HEK293T (cell line): Measurements from ENCODE around the gene ALG8.

Source experiments
- CTCF ChIA-PET: fragments of 350-600 bp; formaldehyde crosslinking; extraction: SDS; loops from one replicate; lab custom pipeline; 2021; ENCODE audit warnings: antibody characterized with exemption, inconsistent platforms; lab: Yijun Ruan, JAX
- POLR2A ChIA-PET: fragments of 350-600 bp; formaldehyde crosslinking; extraction: SDS; loops from one replicate; lab custom pipeline; 2020; ENCODE audit warnings: antibody characterized with exemption, inconsistent platforms; lab: Yijun Ruan, JAX
- DNase-seq: peaks from one replicate; pipeline ENCODE4 v3.0.0; 2012; ENCODE audit warnings: mixed read lengths; ENCODE audit errors: extremely low spot score
- ARNT ChIP-seq: fragments of 450-650 bp; IDR thresholded peaks from 2 replicates; pipeline ENCODE4 v1.6.1; 2017; ENCODE audit warnings: mild to moderate bottlenecking
- BHLHE40 ChIP-seq: fragments of 450-650 bp; IDR thresholded peaks from 2 replicates; pipeline ENCODE4 v1.6.1; 2016; ENCODE audit warnings: mild to moderate bottlenecking, moderate library complexity, borderline replicate concordance
- CTBP1 ChIP-seq: fragments of 450-650 bp; IDR thresholded peaks from 2 replicates; pipeline ENCODE4 v1.6.1; 2016; ENCODE audit warnings: borderline replicate concordance
- ELF4 ChIP-seq: fragments of 450-650 bp; IDR thresholded peaks from 2 replicates; pipeline ENCODE4 v1.6.1; 2017; ENCODE audit warnings: antibody characterized with exemption
- FOXA1 ChIP-seq: fragments of 450-650 bp; IDR thresholded peaks from 2 replicates; pipeline ENCODE4 v1.6.1; 2016; ENCODE audit warnings: mild to moderate bottlenecking
- FOXK2 ChIP-seq: fragments of 450-650 bp; IDR thresholded peaks from 2 replicates; pipeline ENCODE4 v1.6.1; 2016; ENCODE audit warnings: mild to moderate bottlenecking
- FOXM1 ChIP-seq: fragments of 450-650 bp; IDR thresholded peaks from 2 replicates; pipeline ENCODE4 v1.6.1; 2017; ENCODE audit warnings: mild to moderate bottlenecking, borderline replicate concordance
- HDGF ChIP-seq: fragments of 450-650 bp; IDR thresholded peaks from 2 replicates; pipeline ENCODE4 v1.6.1; 2017; ENCODE audit warnings: antibody characterized with exemption, borderline replicate concordance
- L3MBTL2 ChIP-seq: fragments of 450-650 bp; conservative IDR thresholded peaks from 2 replicates; pipeline ENCODE4 v1.6.1; 2016; ENCODE audit warnings: mild to moderate bottlenecking
- LEF1 ChIP-seq: fragments of 450-650 bp; IDR thresholded peaks from 2 replicates; pipeline ENCODE4 v1.6.1; 2017; ENCODE audit warnings: mild to moderate bottlenecking, borderline replicate concordance
- NFRKB ChIP-seq: fragments of 450-650 bp; IDR thresholded peaks from 2 replicates; pipeline ENCODE4 v1.6.1; 2016; ENCODE audit warnings: mild to moderate bottlenecking, moderate library complexity
- SP1 ChIP-seq: fragments of 450-650 bp; IDR thresholded peaks from 2 replicates; pipeline ENCODE4 v1.6.1; 2017
- SUZ12 ChIP-seq: fragments of 450-650 bp; IDR thresholded peaks from 2 replicates; pipeline ENCODE4 v1.6.1; 2016; ENCODE audit warnings: mild to moderate bottlenecking
- TARDBP ChIP-seq: fragments of 450-650 bp; IDR thresholded peaks from 2 replicates; pipeline ENCODE4 v1.6.1; 2016
- ZNF384 ChIP-seq: fragments of 450-650 bp; IDR thresholded peaks from 2 replicates; pipeline ENCODE4 v1.6.1; 2016
- TF ChIP-seq, protein P1 (sequence below): fragments of 450-650 bp; IDR thresholded peaks from 2 replicates; pipeline ENCODE4 v1.6.1; 2016

The ALG8 gene

DNA sequence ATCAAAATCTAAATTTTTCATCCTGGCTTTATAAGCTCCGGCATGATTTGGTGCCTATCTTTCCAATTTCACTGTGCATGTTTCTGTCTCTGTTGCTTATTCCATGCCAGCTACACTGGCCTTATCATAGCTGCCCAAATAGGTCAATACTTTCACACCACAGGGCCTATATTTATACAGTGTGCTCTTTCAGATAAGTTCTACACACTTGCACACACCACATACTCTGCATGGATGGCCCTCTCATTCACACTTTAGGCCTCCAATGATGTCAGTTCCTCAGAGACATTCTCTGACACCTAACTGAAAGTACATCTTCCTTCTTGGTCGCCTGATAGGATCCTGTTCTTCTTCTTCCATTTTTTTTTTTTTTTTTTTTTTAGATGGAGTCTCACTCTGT, 7.0 kb downstream of the ALG8 start:
- TF ChIP-seq FOXM1 (no peak), FOXA1 (no peak), SP1 (no peak), BHLHE40 (no peak), CTBP1 (no peak), LEF1 (no peak), SUZ12 (no peak), FOXK2 (no peak), NFRKB (no peak), L3MBTL2 (no peak), ZNF384 (no peak), ELF4 (no peak), HDGF (no peak), ARNT (no peak), TARDBP (no peak)
- TF ChIP-seq, protein P1, sequence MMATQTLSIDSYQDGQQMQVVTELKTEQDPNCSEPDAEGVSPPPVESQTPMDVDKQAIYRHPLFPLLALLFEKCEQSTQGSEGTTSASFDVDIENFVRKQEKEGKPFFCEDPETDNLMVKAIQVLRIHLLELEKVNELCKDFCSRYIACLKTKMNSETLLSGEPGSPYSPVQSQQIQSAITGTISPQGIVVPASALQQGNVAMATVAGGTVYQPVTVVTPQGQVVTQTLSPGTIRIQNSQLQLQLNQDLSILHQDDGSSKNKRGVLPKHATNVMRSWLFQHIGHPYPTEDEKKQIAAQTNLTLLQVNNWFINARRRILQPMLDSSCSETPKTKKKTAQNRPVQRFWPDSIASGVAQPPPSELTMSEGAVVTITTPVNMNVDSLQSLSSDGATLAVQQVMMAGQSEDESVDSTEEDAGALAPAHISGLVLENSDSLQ, result no peak
- no peak for DNase-seq
- POLR2A ChIA-PET, result no interaction called here
- CTCF ChIA-PET, result no interaction called here

DNA sequence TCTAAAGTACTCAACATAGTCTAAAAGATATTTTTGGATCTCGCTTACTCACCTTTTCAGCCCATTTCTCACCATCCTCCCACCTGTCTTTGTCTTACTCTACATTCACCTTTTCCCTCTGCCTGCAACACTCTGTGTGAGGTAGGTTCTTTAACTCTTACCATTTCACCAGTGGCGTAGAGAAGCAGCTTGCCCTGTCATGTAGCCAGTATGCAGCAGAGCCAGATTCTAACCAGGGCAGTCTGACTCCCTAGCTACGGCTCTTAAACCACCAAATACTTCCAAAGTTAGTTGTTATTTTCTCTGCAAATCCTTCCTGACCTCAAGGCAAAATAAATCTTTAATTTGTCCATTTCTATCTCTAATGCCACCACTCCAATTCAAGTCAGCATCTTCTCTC, 7.5 kb downstream of the ALG8 start:
- no peak for TF ChIP-seq HDGF
- TF ChIP-seq FOXM1, result no peak
- no peak for DNase-seq
- POLR2A ChIA-PET, result interaction anchor here (2.7 kb wide), 1 partner anchor 7 kb away, joined by 11 read pairs; the partner anchor contains the start of gene ALG8
- CTCF ChIA-PET, result interaction anchor here (0.6 kb wide), 1 partner anchor 288 kb away, joined by 5 read pairs; no protein-coding TSS in a partner anchor

DNA sequence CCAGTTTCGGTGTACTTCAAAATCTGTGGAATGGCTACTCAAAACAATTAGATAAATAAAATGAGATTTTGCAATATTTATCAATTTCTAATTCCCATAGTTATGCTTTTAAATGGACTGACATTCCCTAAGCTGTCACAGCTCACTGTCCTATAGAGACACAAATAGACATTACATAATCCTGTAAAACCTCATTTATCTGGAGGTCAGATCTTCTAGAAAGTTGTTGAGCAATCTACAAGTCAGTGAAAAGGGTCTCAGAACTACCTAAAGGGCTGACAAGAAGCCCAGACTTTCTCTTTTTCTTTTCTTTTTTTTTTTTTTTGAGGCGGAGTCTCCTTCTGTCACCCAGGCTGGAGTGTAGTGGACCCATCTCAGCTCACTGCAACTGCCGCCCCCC, 12.0 kb downstream of the ALG8 start:
- CTCF ChIA-PET, result no interaction called here
- no peak for DNase-seq
- POLR2A ChIA-PET, result no interaction called here
- TF ChIP-seq FOXK2, result no peak

DNA sequence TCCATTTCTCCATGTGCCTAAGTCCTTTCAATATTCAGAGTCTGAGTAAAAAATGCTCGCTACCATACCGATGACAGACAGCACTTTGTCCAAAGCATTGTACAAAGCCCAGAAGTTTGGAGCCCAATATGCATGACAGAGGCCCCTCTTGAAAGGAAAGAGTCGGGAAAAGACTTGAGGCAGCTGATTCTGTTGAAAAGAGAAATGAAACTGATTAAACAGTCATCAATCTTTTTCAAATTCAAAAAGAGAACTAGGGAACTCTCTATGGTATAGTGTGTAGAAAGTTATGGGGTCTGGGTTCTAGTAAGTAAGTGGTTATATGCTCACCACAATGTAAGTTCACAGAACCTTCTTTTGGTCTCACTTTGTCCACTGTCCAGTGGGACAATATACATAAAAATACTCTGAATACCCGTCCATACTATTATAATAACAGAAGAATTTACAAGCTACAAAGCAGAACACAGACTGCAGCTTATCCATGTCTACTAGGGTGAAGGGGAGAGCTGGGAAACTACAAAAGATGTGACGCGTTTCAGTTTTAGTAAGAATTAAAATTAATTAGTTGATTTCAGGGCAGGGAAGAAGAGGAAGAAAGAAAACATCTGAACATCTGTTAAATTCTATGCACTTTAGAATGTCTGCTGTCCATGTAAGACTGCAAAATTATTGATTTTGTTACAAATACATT, 26.7 kb downstream of the ALG8 start:
- no peak for DNase-seq
- ChIA-PET POLR2A (no interaction called here), CTCF (no interaction called here)
- TF ChIP-seq ELF4 (no peak), SP1 (no peak), SUZ12 (no peak), L3MBTL2 (no peak), TARDBP (no peak), FOXK2 (no peak), FOXA1 (no peak), HDGF (no peak), ARNT (no peak), FOXM1 (no peak), BHLHE40 (no peak), ZNF384 (no peak), NFRKB (no peak), LEF1 (no peak), CTBP1 (no peak)
- TF ChIP-seq, protein P1, result no peak

DNA sequence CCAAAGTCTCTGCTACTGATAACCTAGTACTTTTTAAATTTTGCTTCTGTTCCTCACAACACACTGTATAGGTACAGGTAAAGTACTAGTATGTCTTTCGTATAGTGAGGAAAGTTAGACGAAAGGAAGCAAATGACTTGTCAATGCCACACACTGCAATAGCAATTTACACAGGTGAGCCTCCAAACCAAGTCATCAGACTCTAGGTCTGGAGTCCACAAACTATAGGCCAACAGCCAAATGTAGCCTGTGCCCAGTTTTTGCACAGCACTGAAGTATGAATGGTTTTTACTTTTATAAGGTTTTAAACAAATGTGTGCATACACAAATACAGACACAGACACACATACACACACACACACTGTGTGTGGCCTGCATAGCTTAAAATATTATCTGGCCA, 28.1 kb downstream of the ALG8 start:
- DNase-seq, result no peak
- ChIA-PET POLR2A (no interaction called here), CTCF (no interaction called here)
- TF ChIP-seq SP1, result no peak
- no peak for TF ChIP-seq ZNF384
- no peak for TF ChIP-seq FOXK2

DNA sequence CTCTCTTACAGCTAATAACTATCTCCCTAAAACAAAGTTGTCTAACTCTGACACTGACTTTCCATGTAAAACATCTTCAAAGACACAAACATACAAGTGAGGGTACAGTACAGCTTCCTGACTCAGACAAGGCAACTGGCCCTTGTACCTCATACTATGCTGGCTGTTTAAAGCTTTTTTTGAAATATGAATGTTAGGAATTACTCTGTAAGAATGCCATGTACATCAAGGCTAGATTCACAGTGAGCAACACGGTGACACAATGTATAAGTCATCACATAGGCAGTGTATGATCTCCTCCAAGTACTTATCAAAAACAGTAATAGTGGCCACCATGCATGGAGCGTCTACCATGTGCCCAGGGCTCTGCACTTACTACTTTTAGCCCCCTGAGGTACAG, 28.6 kb downstream of the ALG8 start:
- no peak for TF ChIP-seq BHLHE40
- TF ChIP-seq ZNF384, result no peak
- CTCF ChIA-PET, result no interaction called here
- POLR2A ChIA-PET, result no interaction called here
- DNase-seq, result no peak

DNA sequence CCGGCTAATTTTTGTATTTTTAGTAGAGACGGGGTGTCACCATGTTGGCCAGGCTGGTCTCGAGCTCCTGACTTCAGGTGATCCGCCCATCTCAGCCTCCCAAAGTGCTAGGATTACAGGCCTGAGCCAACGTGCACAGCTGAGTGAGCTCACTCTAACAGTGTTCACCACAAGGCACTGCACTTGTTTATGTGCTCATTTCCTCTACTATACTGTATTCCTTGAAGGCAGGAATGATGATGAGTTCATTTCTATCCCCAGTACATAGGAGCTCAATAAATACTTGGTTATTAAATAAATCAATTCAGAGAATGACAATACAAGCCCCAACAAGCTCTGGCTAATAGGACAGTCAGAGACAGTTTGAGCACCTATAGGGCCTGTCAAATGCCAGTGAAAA, 29.1 kb downstream of the ALG8 start:
- ChIA-PET POLR2A (no interaction called here), CTCF (no interaction called here)
- DNase-seq, result no peak
- TF ChIP-seq NFRKB, result no peak
- TF ChIP-seq L3MBTL2, result no peak
- no peak for TF ChIP-seq BHLHE40
- no peak for TF ChIP-seq LEF1
- TF ChIP-seq HDGF, result no peak
- no peak for TF ChIP-seq SUZ12
- TF ChIP-seq, protein P1, result no peak
- TF ChIP-seq FOXK2, result no peak
